Measurements from ENCODE around the gene CPLX1. TPM values are rescaled to one million over a fixed set of nuclear protein-coding genes. Genes with fewer than 3 reads are reported as not detected.

The CPLX1 gene
- polyA plus RNA-seq, 1 donor (not counting 4 experiments of a cell fraction or from before 2014, with no cell fraction given): 0.04 TPM

DNA sequence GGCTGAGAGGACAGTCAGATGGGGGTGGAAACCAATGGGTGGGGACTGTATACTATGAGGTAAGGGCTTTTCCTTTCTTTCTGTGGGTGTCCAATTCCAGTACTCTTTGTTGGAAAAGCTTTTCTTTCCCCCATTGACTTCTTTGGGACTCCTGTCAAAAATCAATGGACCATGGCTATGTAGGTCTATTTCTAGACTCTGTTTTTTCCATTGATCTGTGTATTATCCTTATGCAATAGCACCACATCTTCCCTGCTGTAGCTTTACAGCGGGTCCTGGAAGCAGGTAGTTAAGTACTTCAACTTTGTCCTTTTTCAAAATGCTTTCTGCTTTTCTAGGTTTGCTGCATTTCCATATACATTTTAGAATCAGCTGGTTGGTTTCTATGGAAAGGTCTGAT is 11.8 kb upstream of the CPLX1 start:
- no peak overlapping the region for H3K4me2 ChIP-seq (ENCODE audit: control insufficient read depth, extremely low read depth, insufficient read depth, low read depth, low read length)
- no peaks in the 10 kb centered on the region for H3K36me3 ChIP-seq (ENCODE audit: control insufficient read depth in 2 of 2, extremely low read depth in 1 of 2, insufficient read depth in 2 of 2, low read length in 2 of 2)
- H4K20me1 ChIP-seq (ENCODE audit: control insufficient read depth, extremely low read depth, insufficient read depth, low read length): no peaks in the 10 kb centered on the region
- DNase-seq (ENCODE audit: low read depth, low spot score): no peak
- H3K9ac ChIP-seq (ENCODE audit: control insufficient read depth, extremely low read depth, insufficient read depth, low read length): no peak overlapping the region
- H2AFZ ChIP-seq (ENCODE audit: control insufficient read depth, low read length): no peak overlapping the region
- FAIRE-seq: no peak
- H3K27ac ChIP-seq (ENCODE audit: control insufficient read depth, insufficient read depth, low read length): no peak overlapping the region
- no peak overlapping the region for H3K4me3 ChIP-seq (ENCODE audit: control insufficient read depth in 2 of 3, extremely low read depth in 1 of 3, insufficient read depth in 2 of 3, low read depth in 1 of 3, low read length in 3 of 3)
- H3K4me1 ChIP-seq (ENCODE audit: control insufficient read depth, extremely low read depth, insufficient read depth, low read length): no peaks in the 10 kb centered on the region
- dilution Hi-C loops (cut with MboI; ENCODE audit: extremely low pct_ligation_motif_present, low sequenced_read_pairs): no loop called here
- TF ChIP-seq EZH2 (IDR thresholded peaks at IDR 0.05; ENCODE audit: low read length): no peak
- TF ChIP-seq CTCF (optimal IDR thresholded peaks at IDR 0.05 in 1 of 3, IDR thresholded peaks at IDR 0.05 in 1 of 3, conservative IDR thresholded peaks at IDR 0.05 in 1 of 3; ENCODE audit: extremely low read depth in 1 of 3, insufficient read depth in 2 of 3, low read length in 3 of 3): no peak
- no peaks in the 10 kb centered on the region for H3K9me1 ChIP-seq (ENCODE audit: control insufficient read depth, extremely low read depth, insufficient read depth, low read length)
- H3K79me2 ChIP-seq (ENCODE audit: control insufficient read depth, insufficient read depth, low read length): no peaks in the 10 kb centered on the region
- H3K27me3 ChIP-seq (ENCODE audit: control insufficient read depth, extremely low read depth, insufficient read depth, low read length): peaks cover 3% of the 10 kb centered on the region
- H3K9me3 ChIP-seq (ENCODE audit: control insufficient read depth, low read depth, low read length): no peaks in the 10 kb centered on the region

- Histone ChIP-seq H2AFZ (ENCODE audit: control insufficient read depth, low read length) (no peak overlapping the region), H3K4me2 (ENCODE audit: control insufficient read depth, extremely low read depth, insufficient read depth, low read depth, low read length) (no peak overlapping the region), H3K27me3 (ENCODE audit: control insufficient read depth, extremely low read depth, insufficient read depth, low read length) (peaks cover 3% of the 10 kb centered on the region), H3K9ac (ENCODE audit: control insufficient read depth, extremely low read depth, insufficient read depth, low read length) (no peak overlapping the region), H3K9me3 (ENCODE audit: control insufficient read depth, low read depth, low read length) (no peaks in the 10 kb centered on the region), H3K4me1 (ENCODE audit: control insufficient read depth, extremely low read depth, insufficient read depth, low read length) (no peaks in the 10 kb centered on the region), H3K27ac (ENCODE audit: control insufficient read depth, insufficient read depth, low read length) (no peak overlapping the region), H3K9me1 (ENCODE audit: control insufficient read depth, extremely low read depth, insufficient read depth, low read length) (no peaks in the 10 kb centered on the region), H3K79me2 (ENCODE audit: control insufficient read depth, insufficient read depth, low read length) (no peaks in the 10 kb centered on the region), H3K36me3 (ENCODE audit: control insufficient read depth in 2 of 2, extremely low read depth in 1 of 2, insufficient read depth in 2 of 2, low read length in 2 of 2) (no peaks in the 10 kb centered on the region), H3K4me3 (ENCODE audit: control insufficient read depth in 2 of 3, extremely low read depth in 1 of 3, insufficient read depth in 2 of 3, low read depth in 1 of 3, low read length in 3 of 3) (no peak overlapping the region), H4K20me1 (ENCODE audit: control insufficient read depth, extremely low read depth, insufficient read depth, low read length) (no peaks in the 10 kb centered on the region)
- FAIRE-seq: no peak
- dilution Hi-C loops (cut with MboI; ENCODE audit: extremely low pct_ligation_motif_present, low sequenced_read_pairs): no loop called here
- no peak for DNase-seq (ENCODE audit: low read depth, low spot score)
- TF ChIP-seq CTCF (optimal IDR thresholded peaks at IDR 0.05 in 1 of 3, IDR thresholded peaks at IDR 0.05 in 1 of 3, conservative IDR thresholded peaks at IDR 0.05 in 1 of 3; ENCODE audit: extremely low read depth in 1 of 3, insufficient read depth in 2 of 3, low read length in 3 of 3): no peak
- no peak for TF ChIP-seq EZH2 (IDR thresholded peaks at IDR 0.05; ENCODE audit: low read length)
Observed at GRCh38 chr4:836750-837301, 10.9 kb upstream of the CPLX1 start.

Data from keratinocyte (primary cell).